Skin of body (tissue), 2 donors: ENCODE data around the gene SHC1. TPM values are rescaled to one million over a fixed set of nuclear protein-coding genes. Genes with fewer than 3 reads are reported as not detected.

ENCODE experiments used
- DNase-seq: peaks from one replicate; lab custom pipeline; 2025; lab: John Stamatoyannopoulos, UW
- total RNA-seq: library from RNA; depleted of rRNA; stranded (reverse); fragments of >200 nt; gene quantifications from one replicate; pipeline ENCODE4 v1.2.3, GENCODE V29; 2014

SHC1 gene
- total RNA-seq, 1 donor from 2014 or later: 42.9 TPM

DNA sequence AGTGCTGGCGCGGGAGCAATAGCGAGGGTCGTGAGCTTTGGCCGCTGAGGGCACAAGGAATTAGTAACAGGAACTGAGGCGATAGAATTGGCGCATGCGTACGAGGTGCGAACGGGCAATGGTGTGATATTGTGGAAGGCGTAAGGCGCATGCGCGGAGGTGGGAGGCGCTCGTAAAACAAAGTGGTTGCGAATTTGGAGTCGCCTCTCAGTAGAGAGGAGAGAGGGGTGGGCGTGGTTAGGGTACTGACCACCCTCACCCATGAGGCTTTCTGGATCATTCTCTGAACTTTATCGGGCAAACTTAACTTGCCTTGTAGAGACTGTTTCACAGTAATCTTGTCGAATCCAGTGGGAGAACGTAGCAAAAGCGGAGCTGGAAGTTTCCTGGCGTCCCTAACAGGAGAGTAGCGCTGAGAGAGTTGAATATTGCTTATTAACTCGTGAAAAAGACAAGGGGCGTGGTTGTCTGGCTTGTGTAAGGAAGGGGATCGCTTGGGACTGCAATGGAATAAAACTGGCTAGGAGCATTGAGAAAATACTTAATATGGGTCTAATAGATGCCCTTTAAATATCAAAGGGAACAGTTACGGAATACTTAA is 4.4 kb upstream of the SHC1 start:
- DNase-seq: peak; percentile 98

GRCh38 chr1:154974102-154974807 is 3.7 kb upstream of the SHC1 start, which contains the start of gene CKS1B:
TSS of gene CKS1B (plus strand) at chr1:154974681. CDS start at chr1:154974746, 65 bp downstream.
- peak; percentile 100 for DNase-seq

- DNase-seq: peak; percentile 94
Measured at GRCh38 chr1:154973344-154974101, 3.0 kb upstream of the SHC1 start.

- peak; percentile 20 for DNase-seq
Measured at GRCh38 chr1:154972517-154973343, 2.2 kb upstream of the SHC1 start.

- no peak for DNase-seq
Measured at GRCh38 chr1:154972213-154972516, 1.6 kb upstream of the SHC1 start.

DNA sequence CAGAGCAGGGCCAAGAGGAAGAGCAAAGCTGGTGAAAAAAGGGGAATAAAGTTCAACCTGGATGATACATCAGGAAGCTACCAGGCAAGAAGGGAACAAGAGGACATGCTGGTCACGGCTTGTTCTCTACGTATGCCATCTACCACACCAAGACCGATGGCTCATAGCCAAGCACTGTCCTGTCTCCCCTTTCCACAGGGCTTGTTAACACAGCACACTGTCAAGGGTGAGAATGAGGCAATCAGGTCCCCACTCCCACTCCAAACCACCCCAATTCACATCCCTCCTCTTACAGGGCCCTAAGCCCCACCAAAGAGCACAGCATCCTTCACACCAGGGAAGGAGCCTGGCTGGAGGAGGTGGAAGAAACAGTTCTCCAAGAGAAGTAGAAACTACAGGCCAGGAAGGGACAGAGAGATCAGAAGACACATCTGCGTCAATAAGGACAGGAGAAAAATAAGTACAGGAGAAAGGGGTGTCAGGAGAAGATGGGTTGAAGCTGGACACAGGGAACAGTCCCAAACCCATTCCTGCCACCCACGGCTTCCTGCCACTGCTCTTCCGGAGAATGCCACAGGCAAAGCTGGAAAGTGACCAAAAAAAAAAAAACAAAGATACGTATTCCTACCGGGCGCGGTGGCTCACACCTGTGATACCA is 923 bp upstream of the SHC1 start:
- DNase-seq: no peak

DNA sequence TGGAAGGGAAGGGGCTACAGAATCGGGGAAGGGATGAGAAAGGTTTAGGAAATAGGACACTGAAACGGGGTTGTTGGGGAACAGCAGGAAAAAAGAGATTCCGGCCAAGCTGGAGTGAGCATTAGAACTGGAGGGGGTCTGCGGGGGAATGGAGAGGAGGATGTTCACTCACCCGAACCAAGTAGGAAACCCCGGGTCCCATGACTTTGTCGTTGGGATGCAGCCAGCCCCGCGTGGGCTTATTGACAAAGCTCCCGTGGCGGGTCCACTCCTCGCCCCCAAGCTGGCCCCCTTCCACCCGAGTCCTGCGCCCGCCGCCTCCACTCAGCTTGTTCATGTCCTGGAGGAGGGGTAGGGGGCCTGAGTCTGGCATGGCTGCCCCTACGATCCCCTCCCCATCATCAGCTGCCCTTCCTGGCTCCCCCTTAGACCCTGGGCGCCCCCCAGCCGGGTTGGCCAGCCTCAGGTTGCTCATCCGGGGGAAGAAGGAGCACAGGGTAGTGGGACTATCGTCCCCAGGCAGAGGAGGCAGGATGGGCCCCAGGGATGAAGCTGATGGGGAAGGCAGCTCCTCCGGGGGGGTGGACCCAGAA is 591 bp downstream of the SHC1 start:
- no peak for DNase-seq

GRCh38 chr1:154969246-154969645 is 1.3 kb downstream of the SHC1 start:
- DNase-seq: no peak

- no peak for DNase-seq
Measured at GRCh38 chr1:154968731-154969130, 1.8 kb downstream of the SHC1 start.

GRCh38 chr1:154967331-154967950 is 3.1 kb downstream of the SHC1 start:
- DNase-seq: no peak

DNA sequence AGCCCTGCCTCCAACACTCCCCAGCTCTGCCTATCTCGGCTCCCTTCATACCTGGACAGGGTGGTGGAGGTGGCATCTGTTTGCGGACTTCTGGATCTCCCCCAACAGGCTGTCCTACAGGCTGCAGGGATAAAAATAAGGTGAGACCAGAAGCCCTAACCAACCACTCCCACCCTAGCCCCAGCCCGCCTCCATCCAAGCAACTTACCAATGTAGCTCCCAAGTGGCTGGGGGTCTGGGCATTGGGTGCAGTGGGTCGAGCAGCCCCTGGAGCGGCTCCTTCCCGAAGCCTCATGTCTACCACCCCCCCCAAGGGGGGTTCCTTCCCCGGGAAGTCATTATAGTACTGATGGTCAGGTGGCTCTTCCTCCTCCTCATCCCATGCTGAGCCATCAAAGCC is 4.4 kb downstream of the SHC1 start:
- no peak for DNase-seq

DNA sequence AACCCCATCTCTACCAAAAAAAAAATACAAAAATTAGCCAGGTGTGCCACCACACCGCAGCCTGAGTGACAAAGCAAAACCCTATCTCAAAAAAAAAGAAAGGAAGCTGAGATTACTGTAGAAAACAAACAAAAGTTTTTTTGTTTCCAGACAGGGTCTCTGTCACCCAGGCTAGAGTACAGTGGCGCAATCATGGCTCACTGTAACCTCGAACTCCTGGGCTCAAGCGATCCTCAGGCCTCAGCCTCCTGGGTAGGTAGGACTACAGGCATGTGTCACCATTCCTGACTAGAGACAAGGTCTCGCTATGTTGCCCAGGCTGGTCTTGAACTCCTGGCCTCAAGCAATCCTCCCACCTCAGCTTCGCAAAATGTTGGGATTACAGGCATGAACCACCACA is 6.2 kb downstream of the SHC1 start:
- DNase-seq: no peak

DNA sequence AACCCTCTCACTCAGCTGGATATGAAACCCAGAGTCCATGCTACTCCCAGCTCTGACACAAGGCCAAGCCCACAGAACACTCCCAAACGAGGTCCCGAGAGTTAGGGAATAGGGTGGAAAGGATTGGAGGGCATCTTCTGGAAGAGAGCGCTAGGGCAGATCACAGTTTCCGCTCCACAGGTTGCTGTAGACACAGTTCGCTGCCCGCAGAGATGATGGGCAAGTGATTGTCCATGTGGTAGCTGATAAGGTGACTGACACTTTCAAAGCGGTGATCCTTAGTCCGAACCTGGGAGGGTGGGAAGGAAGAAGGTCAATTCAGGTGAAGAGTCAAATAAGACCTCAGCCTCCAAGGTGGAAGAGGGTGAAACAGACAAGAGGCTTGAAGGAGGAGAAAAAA is 6.9 kb downstream of the SHC1 start:
- DNase-seq: no peak

DNA sequence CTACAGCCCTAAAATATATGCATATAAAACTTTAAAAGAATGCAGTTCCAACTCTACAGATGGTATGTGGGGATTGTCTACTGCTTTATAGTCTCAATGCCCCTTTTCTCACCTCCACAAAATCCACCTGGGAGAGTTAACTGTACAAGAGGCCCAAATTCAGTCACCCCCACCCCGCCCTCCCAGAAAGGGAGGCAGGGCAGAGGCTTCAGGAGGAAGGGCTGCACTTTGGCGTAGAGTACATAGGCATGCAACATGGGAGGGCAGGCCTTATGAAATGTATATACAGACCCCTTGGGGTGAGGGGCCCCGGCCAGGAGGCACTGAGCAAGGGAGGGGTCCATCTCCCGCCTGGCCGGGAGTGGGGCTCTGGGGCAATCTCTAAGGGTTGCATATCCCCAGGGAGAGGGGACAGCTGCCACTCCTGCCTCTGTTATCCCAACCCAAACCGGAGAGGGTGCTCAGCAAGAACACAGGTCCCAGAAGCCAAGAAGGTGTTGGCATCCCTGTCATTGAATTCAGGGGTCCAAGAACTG is 7.7 kb downstream of the SHC1 start:
- no peak for DNase-seq

- no peak for DNase-seq
Measured at GRCh38 chr1:154962156-154962749, 8.3 kb downstream of the SHC1 start.

DNA sequence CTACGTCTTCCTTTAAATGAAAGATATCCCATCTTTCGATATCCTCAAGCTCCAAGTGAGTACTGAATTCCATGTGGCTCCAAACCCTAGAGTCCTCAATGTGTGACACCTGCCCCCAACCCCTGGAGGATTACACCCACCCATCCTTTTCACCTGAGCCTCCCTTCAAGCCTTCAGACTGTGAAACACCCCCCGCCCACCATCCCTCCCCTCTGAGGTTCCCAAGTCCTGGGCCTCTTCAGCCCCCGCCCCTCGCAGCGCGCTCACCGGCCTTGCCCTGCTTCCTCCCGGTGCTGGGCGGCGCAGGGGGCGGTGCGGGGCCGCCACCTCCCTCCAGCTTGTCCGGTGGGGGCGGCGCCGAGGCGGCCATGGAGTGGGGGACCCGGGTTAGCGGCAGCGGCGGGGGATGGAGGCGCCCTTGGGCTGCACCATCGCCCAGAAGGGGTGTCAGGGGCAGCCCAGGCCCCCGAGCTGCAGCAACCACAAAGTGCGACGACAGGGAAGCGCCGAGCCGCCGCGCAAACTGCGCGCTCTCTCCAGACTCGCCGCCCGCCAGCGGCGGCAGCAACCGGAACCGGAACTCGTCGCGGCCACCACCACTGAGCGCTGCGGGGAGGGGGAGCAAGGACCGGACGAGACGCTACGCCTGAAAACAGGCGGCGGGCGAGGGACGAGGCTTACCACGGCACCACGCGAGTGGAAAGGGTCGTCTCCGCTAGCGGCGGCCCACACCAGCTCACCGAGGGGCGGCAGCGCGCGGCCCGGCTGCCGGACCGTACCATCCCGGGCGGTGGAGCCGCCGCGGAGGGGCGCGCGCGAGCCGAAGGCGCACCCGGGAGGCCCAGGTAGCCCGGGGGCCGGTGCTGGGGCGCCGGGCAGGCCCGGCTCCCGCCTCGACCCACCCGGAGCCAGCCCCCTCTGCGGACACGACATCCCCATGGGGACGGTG is 9.1 kb downstream of the SHC1 start, which contains the start of gene PYGO2:
PYGO2 (minus strand) TSS at position 576 of the 949 bp plus-strand sequence; CDS start at position 370, 206 bp downstream.
- peak; percentile 66 for DNase-seq

- no peak for DNase-seq
Measured at GRCh38 chr1:154960446-154961136, 10.0 kb downstream of the SHC1 start.

DNA sequence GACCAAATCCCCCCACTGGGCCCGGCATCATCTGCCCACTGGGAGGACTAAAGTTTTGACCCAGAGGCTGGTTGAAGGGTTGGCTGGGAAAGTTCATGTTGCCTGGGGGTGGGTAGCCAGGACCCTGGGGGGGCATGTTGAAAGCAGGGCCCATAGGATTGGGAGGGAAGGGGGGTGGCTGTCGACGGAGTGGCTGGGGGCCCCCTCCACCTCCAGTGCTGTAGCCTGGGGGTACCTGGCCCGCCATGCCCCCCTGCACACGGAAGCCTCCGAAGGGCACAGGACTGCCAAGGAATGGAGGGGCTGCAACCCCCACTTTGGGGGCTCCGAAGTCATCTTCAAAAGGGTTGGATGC is 11.1 kb downstream of the SHC1 start:
- no peak for DNase-seq
